Endothelial cell (in vitro differentiated cells): ENCODE data around the gene PRKAG2. TPM values are rescaled to one million over a fixed set of nuclear protein-coding genes. Genes with fewer than 3 reads are reported as not detected.

Source experiments
- DNase-seq: peaks from one replicate; pipeline ENCODE4 v3.0.0; 2021; ENCODE audit warnings: low spot score
- H3K27ac Mint-ChIP-seq: one replicate; pipeline ENCODE4 v1.8.0; 2021; ENCODE audit warnings: mixed read lengths, inconsistent platforms; ENCODE audit not compliant: unreplicated experiment
- H3K27me3 Mint-ChIP-seq: one replicate; pipeline ENCODE4 v1.8.0; 2021; ENCODE audit warnings: mild to moderate bottlenecking, moderate library complexity, mixed read lengths, inconsistent platforms; ENCODE audit not compliant: unreplicated experiment
- H3K36me3 Mint-ChIP-seq: one replicate; pipeline ENCODE4 v1.8.0; 2021; ENCODE audit warnings: mild to moderate bottlenecking, low read depth, mixed read lengths, inconsistent platforms; ENCODE audit not compliant: unreplicated experiment
- H3K4me1 Mint-ChIP-seq: one replicate; pipeline ENCODE4 v1.8.0; 2021; ENCODE audit warnings: mild to moderate bottlenecking, mixed read lengths, inconsistent platforms; ENCODE audit not compliant: unreplicated experiment
- H3K4me3 Mint-ChIP-seq: one replicate; pipeline ENCODE4 v1.8.0; 2021; ENCODE audit warnings: mild to moderate bottlenecking, mixed read lengths, inconsistent platforms; ENCODE audit not compliant: unreplicated experiment
- H3K9me3 Mint-ChIP-seq: one replicate; pipeline ENCODE4 v1.8.0; 2021; ENCODE audit warnings: mixed read lengths, inconsistent platforms; ENCODE audit not compliant: unreplicated experiment
- CTCF ChIP-seq: fragments of 200-600 bp; sonication (generic); IDR thresholded peaks from one replicate; pipeline ENCODE4 v1.5.0; 2021; ENCODE audit warnings: antibody characterized with exemption; ENCODE audit not compliant: unreplicated experiment
- total RNA-seq: library from RNA; stranded (reverse); fragmentation: NEBNext Ultra II Directional; extraction: Animal tissue kit (Norgen Biotek cat#: 25700); gene quantifications from one replicate; pipeline ENCODE4 v1.2.1, GENCODE V29; 2021; ENCODE audit not compliant: unreplicated experiment

PRKAG2 gene
- total RNA-seq, 1 donor from 2014 or later, result 16.0 TPM

GRCh38 chr7:151856098-151856497 is 20.8 kb downstream of the PRKAG2 start:
- peaks cover 4% of the 10 kb centered on the region for H3K36me3 Mint-ChIP-seq
- no peak for DNase-seq
- no peaks in the 10 kb centered on the region for H3K4me1 Mint-ChIP-seq
- H3K27me3 Mint-ChIP-seq, result peaks cover 16% of the 10 kb centered on the region
- H3K4me3 Mint-ChIP-seq, result no peak overlapping the region
- no peak overlapping the region for H3K27ac Mint-ChIP-seq
- peak; percentile 24 for TF ChIP-seq CTCF
- no peaks in the 10 kb centered on the region for H3K9me3 Mint-ChIP-seq

GRCh38 chr7:151854720-151855071 is 22.2 kb downstream of the PRKAG2 start:
- Mint-ChIP-seq H3K4me3 (no peak overlapping the region), H3K9me3 (no peaks in the 10 kb centered on the region), H3K4me1 (no peaks in the 10 kb centered on the region), H3K27ac (no peak overlapping the region), H3K36me3 (peaks cover 4% of the 10 kb centered on the region), H3K27me3 (peaks cover 16% of the 10 kb centered on the region)
- DNase-seq, result no peak
- TF ChIP-seq CTCF, result no peak

GRCh38 chr7:151853896-151854719 is 22.8 kb downstream of the PRKAG2 start:
- no peak overlapping the region for H3K4me3 Mint-ChIP-seq
- no peaks in the 10 kb centered on the region for H3K4me1 Mint-ChIP-seq
- no peak overlapping the region for H3K27ac Mint-ChIP-seq
- no peak for DNase-seq
- H3K27me3 Mint-ChIP-seq, result peaks cover 15% of the 10 kb centered on the region
- no peaks in the 10 kb centered on the region for H3K9me3 Mint-ChIP-seq
- peaks cover 4% of the 10 kb centered on the region for H3K36me3 Mint-ChIP-seq
- no peak for TF ChIP-seq CTCF

- Mint-ChIP-seq H3K9me3 (no peaks in the 10 kb centered on the region), H3K27me3 (peaks cover 9% of the 10 kb centered on the region), H3K4me3 (no peak overlapping the region), H3K36me3 (no peaks in the 10 kb centered on the region), H3K4me1 (no peaks in the 10 kb centered on the region), H3K27ac (no peak overlapping the region)
- no peak for DNase-seq
- no peak for TF ChIP-seq CTCF
Measured at GRCh38 chr7:151852486-151853396, 24.2 kb downstream of the PRKAG2 start.
